GM18867 (cell line): Measurements from ENCODE around the gene KRT10.
"Not testable (repeated sequence)": the region's sequence is repeated elsewhere in the genome, so short reads cannot be mapped to it uniquely, and the experiment has no call there.

Experiments
- ATAC-seq: cut with Tn5 transposase; IDR thresholded peaks from one replicate; pipeline ENCODE4 v1.9.1; 2021; ENCODE audit warnings: mild to moderate bottlenecking, moderate library complexity; ENCODE audit not compliant: unreplicated experiment

KRT10 gene

GRCh38 chr17:40833882-40834281 lies 11.5 kb upstream of the KRT10 start:
- ATAC-seq = no peak

- no peak for ATAC-seq
Observed at GRCh38 chr17:40832840-40833239, 10.4 kb upstream of the KRT10 start.

GRCh38 chr17:40830085-40830776 lies 7.8 kb upstream of the KRT10 start:
- no peak for ATAC-seq

- no peak for ATAC-seq
Observed at GRCh38 chr17:40828454-40829044, 6.1 kb upstream of the KRT10 start.

- no peak for ATAC-seq
Observed at GRCh38 chr17:40827746-40828453, 5.5 kb upstream of the KRT10 start.

- ATAC-seq = no peak
Observed at GRCh38 chr17:40825599-40825998, 3.2 kb upstream of the KRT10 start.

- ATAC-seq = no peak
Observed at GRCh38 chr17:40824015-40824832, 1.8 kb upstream of the KRT10 start.

GRCh38 chr17:40821536-40821935 lies 878 bp downstream of the KRT10 start:
- no peak for ATAC-seq

- ATAC-seq = no peak
Observed at GRCh38 chr17:40820228-40820838, 2.1 kb downstream of the KRT10 start.

- no peak for ATAC-seq
Observed at GRCh38 chr17:40819528-40820125, 2.8 kb downstream of the KRT10 start.

GRCh38 chr17:40818733-40819527 lies 3.5 kb downstream of the KRT10 start:
- peak; percentile 81 for ATAC-seq

GRCh38 chr17:40818343-40818732 lies 4.1 kb downstream of the KRT10 start:
- ATAC-seq = no peak

GRCh38 chr17:40817103-40817682 lies 5.2 kb downstream of the KRT10 start:
- no peak for ATAC-seq

- no peak for ATAC-seq
Observed at GRCh38 chr17:40816569-40816968, 5.8 kb downstream of the KRT10 start.

- ATAC-seq = no peak
Observed at GRCh38 chr17:40815381-40815780, 7.0 kb downstream of the KRT10 start.

GRCh38 chr17:40814657-40815056 lies 7.8 kb downstream of the KRT10 start:
- ATAC-seq = not testable (repeated sequence)

GRCh38 chr17:40813804-40814203 lies 8.6 kb downstream of the KRT10 start:
- no peak for ATAC-seq

- ATAC-seq = no peak
Observed at GRCh38 chr17:40812639-40813038, 9.8 kb downstream of the KRT10 start.

GRCh38 chr17:40810494-40810893 lies 11.9 kb downstream of the KRT10 start:
- no peak for ATAC-seq
